Fibroblast of skin of scalp (primary cell): ENCODE measurements around the gene ZNF155.

Source experiments
- DNase-seq: peaks from one replicate; pipeline ENCODE4 v3.0.0-alpha.2; 2013

Gene ZNF155

GRCh38 chr19:44005973-44006372, 22.0 kb downstream of the ZNF155 start:
- DNase-seq, result no peak

- DNase-seq, result no peak
These were observed 23.5 kb downstream of the ZNF155 start for GRCh38 chr19:44007473-44007872.

- DNase-seq, result no peak
These were observed 26.5 kb downstream of the ZNF155 start for GRCh38 chr19:44010468-44010867.

- DNase-seq, result no peak
These were observed 35.5 kb downstream of the ZNF155 start for GRCh38 chr19:44019498-44019897.

GRCh38 chr19:44021221-44021620, 37.2 kb downstream of the ZNF155 start:
- DNase-seq, result no peak

- DNase-seq, result no peak
These were observed 40.9 kb downstream of the ZNF155 start for GRCh38 chr19:44024900-44025216.

- peak; percentile 93 for DNase-seq
These were observed 41.4 kb downstream of the ZNF155 start, which contains the start of gene ZNF222 for GRCh38 chr19:44025217-44025936. Gene ZNF222 (plus strand): TSS chr19:44025379. CDS start chr19:44025437, 58 bp downstream.

- DNase-seq, result no peak
These were observed 42.6 kb downstream of the ZNF155 start for GRCh38 chr19:44026622-44027021.

- DNase-seq, result no peak
These were observed 48.1 kb downstream of the ZNF155 start for GRCh38 chr19:44032001-44032610.

GRCh38 chr19:44042147-44042546, 58.2 kb downstream of the ZNF155 start:
- no peak for DNase-seq
